ENCODE measurements around the gene PRUNE2. TPM values are rescaled to one million over a fixed set of nuclear protein-coding genes. Genes with fewer than 3 reads are reported as not detected.

The PRUNE2 gene
- total RNA-seq, 1 experiment from 2014 or later = 0.59 TPM

- Histone ChIP-seq H3K9ac (ENCODE audit: low read length) (no peak overlapping the region), H2AFZ (ENCODE audit: low read depth, low read length, poor library complexity, severe bottlenecking) (no peak overlapping the region), H3K27ac (ENCODE audit: low read depth, low read length) (no peak overlapping the region), H3K79me2 (ENCODE audit: insufficient read depth, low read length) (no peaks in the 10 kb centered on the region), H3K9me3 (ENCODE audit: control insufficient read depth in 1 of 2, insufficient read depth in 1 of 2, low read depth in 1 of 2, low read length in 2 of 2) (no peaks in the 10 kb centered on the region), H4K20me1 (ENCODE audit: insufficient read depth) (no peaks in the 10 kb centered on the region), H3K9me2 (ENCODE audit: insufficient read depth) (no peaks in the 10 kb centered on the region), H3K4me1 (ENCODE audit: control insufficient read depth in 1 of 2, insufficient read depth in 2 of 2, low read length in 2 of 2) (peaks cover 9 to 11% of the 10 kb centered on the region in 2 experiments; a peak in 3 of 4 replicates), H3K4me3 (replicated peaks in 1 of 2; ENCODE audit: low read depth in 1 of 2, low read length in 2 of 2) (no peak overlapping the region), H3K27me3 (ENCODE audit: insufficient read depth, low read length) (no peaks in the 10 kb centered on the region), H3K36me3 (ENCODE audit: control insufficient read depth in 1 of 2, insufficient read depth in 2 of 2, low read length in 2 of 2) (no peaks in the 10 kb centered on the region), H3K4me2 (ENCODE audit: low read length) (no peak overlapping the region)
- POLR2A ChIA-PET = no interaction called here
- intact Hi-C loops (cut with micrococcal nuclease) = no loop called here
- RAD21 ChIA-PET (ENCODE audit: low non-redundant PET in 1 of 2, low total read pairs in 2 of 2, uncharacterized antibody in 2 of 2, unreplicated experiment in 2 of 2) = no interaction called here
- BruUV-seq (replicated peaks) = no TSS peak
- DNase-seq (ENCODE audit: low read depth, low spot score) (no peak), ATAC-seq (no peak)
- CTCF ChIA-PET = no interaction called here
- TF ChIP-seq ZBTB33 (IDR thresholded peaks at IDR 0.05; ENCODE audit: extremely low read depth, insufficient replicate concordance, low read length) (no peak), POLR2AphosphoS5 (IDR thresholded peaks at IDR 0.05; ENCODE audit: low read depth, low read length) (no peak), RAD21 (IDR thresholded peaks at IDR 0.05; ENCODE audit: low read depth) (no peak), MAX (IDR thresholded peaks at IDR 0.05) (no peak), TCF7L2 (IDR thresholded peaks at IDR 0.05; ENCODE audit: borderline replicate concordance, extremely low read depth, insufficient read depth, insufficient read length) (no peak), POLR2A (IDR thresholded peaks at IDR 0.05; ENCODE audit: borderline replicate concordance, extremely low read depth, insufficient read depth, insufficient read length) (no peak), ZFX (IDR thresholded peaks at IDR 0.05) (no peak), JUND (IDR thresholded peaks at IDR 0.05) (no peak), FOSL1 (IDR thresholded peaks at IDR 0.05; ENCODE audit: low read depth) (no peak), CEBPB (IDR thresholded peaks at IDR 0.05; ENCODE audit: low read depth) (no peak), SP1 (IDR thresholded peaks at IDR 0.05; ENCODE audit: low read depth) (no peak), YY1 (IDR thresholded peaks at IDR 0.05; ENCODE audit: extremely low read depth, insufficient replicate concordance, low read depth, low read length) (no peak), SRF (IDR thresholded peaks at IDR 0.05; ENCODE audit: low read depth) (no peak), EZH2 (IDR thresholded peaks at IDR 0.05) (no peak), EZH2phosphoT487 (IDR thresholded peaks at IDR 0.05; ENCODE audit: borderline replicate concordance) (no peak), ZNF274 (IDR thresholded peaks at IDR 0.05; ENCODE audit: low read depth, low read length) (no peak), SIN3A (IDR thresholded peaks at IDR 0.05; ENCODE audit: low read depth) (no peak), ELF1 (IDR thresholded peaks at IDR 0.05; ENCODE audit: borderline replicate concordance, low read depth) (no peak)
- TF ChIP-seq, protein P1, sequence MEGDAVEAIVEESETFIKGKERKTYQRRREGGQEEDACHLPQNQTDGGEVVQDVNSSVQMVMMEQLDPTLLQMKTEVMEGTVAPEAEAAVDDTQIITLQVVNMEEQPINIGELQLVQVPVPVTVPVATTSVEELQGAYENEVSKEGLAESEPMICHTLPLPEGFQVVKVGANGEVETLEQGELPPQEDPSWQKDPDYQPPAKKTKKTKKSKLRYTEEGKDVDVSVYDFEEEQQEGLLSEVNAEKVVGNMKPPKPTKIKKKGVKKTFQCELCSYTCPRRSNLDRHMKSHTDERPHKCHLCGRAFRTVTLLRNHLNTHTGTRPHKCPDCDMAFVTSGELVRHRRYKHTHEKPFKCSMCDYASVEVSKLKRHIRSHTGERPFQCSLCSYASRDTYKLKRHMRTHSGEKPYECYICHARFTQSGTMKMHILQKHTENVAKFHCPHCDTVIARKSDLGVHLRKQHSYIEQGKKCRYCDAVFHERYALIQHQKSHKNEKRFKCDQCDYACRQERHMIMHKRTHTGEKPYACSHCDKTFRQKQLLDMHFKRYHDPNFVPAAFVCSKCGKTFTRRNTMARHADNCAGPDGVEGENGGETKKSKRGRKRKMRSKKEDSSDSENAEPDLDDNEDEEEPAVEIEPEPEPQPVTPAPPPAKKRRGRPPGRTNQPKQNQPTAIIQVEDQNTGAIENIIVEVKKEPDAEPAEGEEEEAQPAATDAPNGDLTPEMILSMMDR (IDR thresholded peaks at IDR 0.05 in 2 of 3, conservative IDR thresholded peaks at IDR 0.05 in 1 of 3; ENCODE audit: borderline replicate concordance in 1 of 3, insufficient read depth in 1 of 3, low read depth in 2 of 3, low read length in 2 of 3) = no peak
- TF ChIP-seq, protein P2, sequence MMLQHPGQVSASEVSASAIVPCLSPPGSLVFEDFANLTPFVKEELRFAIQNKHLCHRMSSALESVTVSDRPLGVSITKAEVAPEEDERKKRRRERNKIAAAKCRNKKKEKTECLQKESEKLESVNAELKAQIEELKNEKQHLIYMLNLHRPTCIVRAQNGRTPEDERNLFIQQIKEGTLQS (IDR thresholded peaks at IDR 0.05) = no peak
Measured at GRCh38 chr9:76592974-76593347, 313.0 kb downstream of the PRUNE2 start.

All from HCT116 (cell line).